GM12891 (cell line): Measurements from ENCODE around the gene MICOS13.

Source experiments
- PAX5 ChIP-seq: IDR thresholded peaks from 2 replicates; pipeline ENCODE4 v1.6.1; 2011; ENCODE audit warnings: low read length, moderate library complexity, mild to moderate bottlenecking; ENCODE audit not compliant: insufficient read depth, severe bottlenecking
- POLR2A ChIP-seq: IDR thresholded peaks from 2 replicates; pipeline ENCODE4 v1.6.1; 2011; ENCODE audit warnings: low read depth, low read length, control low read depth
- POLR2AphosphoS5 ChIP-seq: IDR thresholded peaks from 2 replicates; pipeline ENCODE4 v1.6.1; 2011; ENCODE audit warnings: low read depth, low read length, control low read depth
- POU2F2 ChIP-seq: IDR thresholded peaks from 2 replicates; pipeline ENCODE4 v1.6.1; 2011; ENCODE audit warnings: low read depth, mild to moderate bottlenecking, control low read depth, low read length, moderate library complexity
- SPI1 ChIP-seq: IDR thresholded peaks from 2 replicates; pipeline ENCODE4 v1.6.1; 2011; ENCODE audit warnings: low read depth, low read length, control low read depth
- TAF1 ChIP-seq: IDR thresholded peaks from 2 replicates; pipeline ENCODE4 v1.6.1; 2011; ENCODE audit warnings: low read depth, low read length, control low read depth

DNA sequence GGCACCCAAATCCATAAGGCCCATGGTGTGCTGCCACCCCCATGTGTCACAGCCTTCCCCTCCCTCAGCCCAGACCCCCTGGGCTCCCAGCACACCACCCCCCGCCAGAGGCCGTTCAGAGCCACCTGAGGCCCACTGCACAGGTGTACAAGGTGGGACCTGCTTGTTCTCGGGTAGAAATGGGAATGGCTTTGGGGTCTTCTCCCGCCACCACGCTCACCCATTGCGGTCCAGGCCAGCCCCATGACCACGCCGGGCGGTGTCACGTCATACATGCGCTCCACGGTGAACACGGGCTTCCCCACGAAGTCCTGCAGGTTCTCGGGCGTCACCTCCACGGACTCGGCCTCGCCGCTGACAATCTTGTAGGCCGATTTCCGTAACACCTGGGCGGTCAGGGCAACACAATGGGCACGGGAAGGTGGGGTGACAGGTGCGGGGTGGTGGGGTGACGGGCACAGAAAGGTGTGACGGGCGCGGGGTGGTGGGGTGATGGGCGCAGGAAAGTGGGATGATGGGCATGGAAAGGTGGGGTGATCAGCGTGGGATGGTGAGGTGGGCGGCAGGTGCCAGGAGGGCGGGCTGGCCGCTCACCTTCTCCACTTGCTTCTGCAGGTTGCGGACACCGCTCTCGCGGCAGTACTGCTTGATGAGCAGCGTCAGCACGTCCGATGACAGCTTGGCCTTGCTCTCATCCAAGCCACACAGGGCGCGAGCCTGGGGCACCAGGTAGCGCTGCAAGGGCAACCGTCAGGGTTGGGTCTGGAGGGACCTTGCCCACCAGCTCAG is 14.0 kb upstream of the MICOS13 start:
- TF ChIP-seq POLR2A = peak; percentile 58; the same call in 1 of the 2 replicates
- no peak for TF ChIP-seq TAF1
- TF ChIP-seq POLR2AphosphoS5 = peak; percentile 15; the same call in 1 of the 2 replicates
- no peak for TF ChIP-seq POU2F2
- TF ChIP-seq PAX5 = no peak
- TF ChIP-seq SPI1 = no peak
